ENCODE measurements around the gene ZNF182.
A peak's percentile ranks its signal among the peaks of the same experiment; 100 is the strongest.

The ZNF182 gene

DNA sequence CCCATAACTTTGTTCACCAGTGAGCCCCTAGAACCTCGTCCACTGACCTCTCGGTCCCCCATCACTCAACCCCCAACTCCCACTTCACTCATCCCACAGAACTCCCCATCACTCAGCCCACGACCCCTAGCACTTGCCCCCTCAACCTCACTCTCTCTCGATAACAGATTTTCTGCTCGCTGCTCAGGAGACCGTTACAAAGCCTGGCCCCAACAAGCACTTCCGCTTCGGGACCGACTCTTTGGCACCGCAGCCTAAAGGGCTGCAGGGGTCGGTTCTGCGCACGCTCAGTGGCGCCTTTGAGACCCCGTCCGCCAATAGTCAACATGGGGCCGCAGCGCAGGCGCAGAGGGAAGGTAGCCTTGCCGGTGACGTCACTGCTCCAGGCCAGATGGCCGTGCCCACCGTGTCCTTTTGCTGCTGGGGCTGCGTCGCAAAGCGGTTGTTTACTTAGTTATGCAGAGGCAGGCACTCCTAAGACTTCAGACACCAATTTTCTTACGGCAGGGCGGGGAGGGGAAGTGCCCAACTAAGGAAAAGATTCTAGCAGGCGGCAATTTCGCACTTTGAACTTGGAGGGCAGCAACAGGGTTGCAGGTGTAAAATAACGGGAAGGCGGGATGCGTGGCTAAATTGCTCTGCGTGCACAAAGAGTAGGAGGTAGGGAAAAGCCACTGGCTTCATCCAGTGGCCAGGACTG lies at the start of gene ZNF182:
Gene ZNF182, minus strand, starts transcription at position 232 of the 700 bp plus-strand sequence. CDS start 1,380 bp downstream, outside the sequence.
- peak; percentile 97 for ATAC-seq (ENCODE audit: insufficient read depth, low read depth)
- Histone ChIP-seq H3K79me2 (ENCODE audit: insufficient read depth, low read length) (peaks cover 35% of the 10 kb centered on the region), H3K4me2 (ENCODE audit: insufficient read depth, low read length) (peak within 1 kb of the TSS; percentile 70), H3K9ac (ENCODE audit: low read depth, low read length) (peak within 1 kb of the TSS; percentile 86), H3K9me3 (ENCODE audit: insufficient read depth, low read length, severe bottlenecking) (no peaks in the 10 kb centered on the region), H3K27me3 (ENCODE audit: insufficient read depth, low read length, poor library complexity) (no peaks in the 10 kb centered on the region), H3K27ac (ENCODE audit: low read length) (peak within 1 kb of the TSS; percentile 99), H4K20me1 (ENCODE audit: insufficient read depth, low read length) (no peaks in the 10 kb centered on the region), H3K4me1 (ENCODE audit: insufficient read depth, low read length) (peaks cover 20% of the 10 kb centered on the region; the same call in 1 of the 2 replicates), H3K36me3 (ENCODE audit: insufficient read depth, low read length) (peaks cover 10% of the 10 kb centered on the region), H2AFZ (ENCODE audit: low read depth, low read length) (peak within 1 kb of the TSS; percentile 97), H3K4me3 (ENCODE audit: low read depth in 1 of 2, low read length in 2 of 2) (peak within 1 kb of the TSS; percentile 75 to 95; a peak in 3 of 4 replicates)
- peak; percentile 94 for DNase-seq
- TF ChIP-seq, protein P1, sequence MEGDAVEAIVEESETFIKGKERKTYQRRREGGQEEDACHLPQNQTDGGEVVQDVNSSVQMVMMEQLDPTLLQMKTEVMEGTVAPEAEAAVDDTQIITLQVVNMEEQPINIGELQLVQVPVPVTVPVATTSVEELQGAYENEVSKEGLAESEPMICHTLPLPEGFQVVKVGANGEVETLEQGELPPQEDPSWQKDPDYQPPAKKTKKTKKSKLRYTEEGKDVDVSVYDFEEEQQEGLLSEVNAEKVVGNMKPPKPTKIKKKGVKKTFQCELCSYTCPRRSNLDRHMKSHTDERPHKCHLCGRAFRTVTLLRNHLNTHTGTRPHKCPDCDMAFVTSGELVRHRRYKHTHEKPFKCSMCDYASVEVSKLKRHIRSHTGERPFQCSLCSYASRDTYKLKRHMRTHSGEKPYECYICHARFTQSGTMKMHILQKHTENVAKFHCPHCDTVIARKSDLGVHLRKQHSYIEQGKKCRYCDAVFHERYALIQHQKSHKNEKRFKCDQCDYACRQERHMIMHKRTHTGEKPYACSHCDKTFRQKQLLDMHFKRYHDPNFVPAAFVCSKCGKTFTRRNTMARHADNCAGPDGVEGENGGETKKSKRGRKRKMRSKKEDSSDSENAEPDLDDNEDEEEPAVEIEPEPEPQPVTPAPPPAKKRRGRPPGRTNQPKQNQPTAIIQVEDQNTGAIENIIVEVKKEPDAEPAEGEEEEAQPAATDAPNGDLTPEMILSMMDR (IDR thresholded peaks at IDR 0.05; ENCODE audit: borderline replicate concordance, extremely low read depth, low read length, poor library complexity, severe bottlenecking): no peak
- TF ChIP-seq EZH2 (IDR thresholded peaks at IDR 0.05; ENCODE audit: borderline replicate concordance, low read depth, low read length, severe bottlenecking): no peak

DNA sequence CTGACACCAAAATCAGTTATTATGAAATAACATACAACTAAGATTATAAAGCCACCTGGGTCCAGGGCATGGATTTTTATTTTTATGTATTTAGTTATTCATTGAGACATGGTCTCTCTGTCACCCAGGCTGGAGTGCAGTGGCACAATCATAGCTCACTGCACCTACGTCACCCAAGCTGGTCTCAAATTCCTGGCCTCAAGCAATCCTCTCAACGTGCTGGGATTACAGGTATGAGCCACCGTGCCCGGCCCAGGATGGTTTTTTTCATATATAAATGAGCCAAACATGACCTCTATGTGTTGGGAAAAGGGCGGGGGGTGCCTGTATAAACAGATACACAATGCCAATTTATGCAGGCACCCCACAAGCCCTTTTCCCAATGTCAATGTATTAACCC lies 43.1 kb upstream of the ZNF182 start:
- no peak overlapping the region for H3K9ac ChIP-seq (ENCODE audit: low read depth, low read length)
- H3K9me3 ChIP-seq (ENCODE audit: insufficient read depth, low read length, severe bottlenecking): no peaks in the 10 kb centered on the region
- no peak for TF ChIP-seq EZH2 (IDR thresholded peaks at IDR 0.05; ENCODE audit: borderline replicate concordance, low read depth, low read length, severe bottlenecking)
- TF ChIP-seq, protein P1 (IDR thresholded peaks at IDR 0.05; ENCODE audit: borderline replicate concordance, extremely low read depth, low read length, poor library complexity, severe bottlenecking): no peak
- H3K4me2 ChIP-seq (ENCODE audit: insufficient read depth, low read length): no peak overlapping the region
- no peaks in the 10 kb centered on the region for H3K79me2 ChIP-seq (ENCODE audit: insufficient read depth, low read length)
- H2AFZ ChIP-seq (ENCODE audit: low read depth, low read length): no peak overlapping the region
- no peak overlapping the region for H3K4me3 ChIP-seq (ENCODE audit: low read depth in 1 of 2, low read length in 2 of 2)
- ATAC-seq (ENCODE audit: insufficient read depth, low read depth) (no peak), DNase-seq (no peak)
- H3K36me3 ChIP-seq (ENCODE audit: insufficient read depth, low read length): no peaks in the 10 kb centered on the region
- H3K27ac ChIP-seq (ENCODE audit: low read length): no peak overlapping the region
- no peaks in the 10 kb centered on the region for H4K20me1 ChIP-seq (ENCODE audit: insufficient read depth, low read length)
- no peaks in the 10 kb centered on the region for H3K4me1 ChIP-seq (ENCODE audit: insufficient read depth, low read length)
- H3K27me3 ChIP-seq (ENCODE audit: insufficient read depth, low read length, poor library complexity): no peaks in the 10 kb centered on the region

DNA sequence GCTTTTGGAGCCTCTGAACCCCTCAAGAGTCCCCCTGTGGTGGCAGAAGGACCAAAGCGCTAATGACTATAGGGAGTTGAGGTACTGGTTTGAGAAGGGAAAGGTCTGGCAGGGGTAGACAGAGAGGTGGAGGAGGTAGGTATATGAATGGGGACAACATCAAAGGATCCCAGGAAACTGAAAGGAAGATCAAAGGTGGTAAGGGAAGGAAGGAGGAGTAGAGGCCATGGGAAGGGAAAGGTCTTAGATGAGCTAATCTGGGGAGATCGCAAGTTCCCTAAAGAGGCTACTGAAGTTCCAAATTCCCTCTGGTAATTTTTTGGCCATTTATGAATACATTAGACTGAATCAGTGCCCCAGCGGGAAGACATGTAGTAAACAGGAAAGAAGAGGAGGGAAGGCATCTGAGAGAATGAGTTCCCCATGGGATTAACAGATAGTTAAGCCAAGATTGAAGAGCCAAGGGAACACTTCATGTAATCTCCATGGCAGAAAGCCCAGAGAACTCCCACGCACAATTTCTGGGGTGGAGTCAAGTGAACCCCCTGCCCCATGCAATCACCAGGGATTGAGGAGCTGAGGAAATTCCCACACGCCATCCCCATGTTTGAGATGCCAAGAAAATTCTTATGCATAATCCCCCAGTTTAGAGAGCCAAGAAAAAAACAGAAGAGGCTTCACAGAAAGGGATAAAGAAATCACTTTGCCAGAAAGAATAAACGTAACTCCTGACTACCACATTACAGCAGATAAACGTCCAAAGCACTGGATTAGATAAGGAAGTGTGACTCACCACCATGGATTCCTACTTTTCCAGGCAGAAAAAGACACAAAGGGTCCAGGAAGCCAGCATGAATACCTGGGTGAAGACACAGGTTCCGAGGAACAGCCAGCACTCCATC lies 41.9 kb upstream of the ZNF182 start:
- Histone ChIP-seq H3K4me2 (ENCODE audit: insufficient read depth, low read length) (no peak overlapping the region), H4K20me1 (ENCODE audit: insufficient read depth, low read length) (no peaks in the 10 kb centered on the region)
- DNase-seq: no peak

More for the DNA sequence above, 41.9 kb upstream of the ZNF182 start:
- H3K79me2 ChIP-seq (ENCODE audit: insufficient read depth, low read length): no peaks in the 10 kb centered on the region
- H3K4me1 ChIP-seq (ENCODE audit: insufficient read depth, low read length): no peaks in the 10 kb centered on the region
- no peak overlapping the region for H3K27ac ChIP-seq (ENCODE audit: low read length)
- no peak overlapping the region for H2AFZ ChIP-seq (ENCODE audit: low read depth, low read length)
- H3K9me3 ChIP-seq (ENCODE audit: insufficient read depth, low read length, severe bottlenecking): no peaks in the 10 kb centered on the region
- TF ChIP-seq EZH2 (IDR thresholded peaks at IDR 0.05; ENCODE audit: borderline replicate concordance, low read depth, low read length, severe bottlenecking): no peak
- TF ChIP-seq, protein P1 (IDR thresholded peaks at IDR 0.05; ENCODE audit: borderline replicate concordance, extremely low read depth, low read length, poor library complexity, severe bottlenecking): no peak
- H3K27me3 ChIP-seq (ENCODE audit: insufficient read depth, low read length, poor library complexity): no peaks in the 10 kb centered on the region
- H3K9ac ChIP-seq (ENCODE audit: low read depth, low read length): no peak overlapping the region
- ATAC-seq (ENCODE audit: insufficient read depth, low read depth): no peak
- H3K36me3 ChIP-seq (ENCODE audit: insufficient read depth, low read length): no peaks in the 10 kb centered on the region
- no peak overlapping the region for H3K4me3 ChIP-seq (ENCODE audit: low read depth in 1 of 2, low read length in 2 of 2)

Data from DND-41 (cell line).